GDM1 (cell line): Measurements from ENCODE around the gene AMIGO2.

ENCODE experiments used
- DNase-seq: peaks from one replicate; lab custom pipeline; 2025; lab: John Stamatoyannopoulos, UW

AMIGO2 gene

GRCh38 chr12:47033789-47034555 is 45.8 kb downstream of the AMIGO2 start:
- DNase-seq, result no peak

- no peak for DNase-seq
These were observed 46.7 kb downstream of the AMIGO2 start for GRCh38 chr12:47033081-47033480.

GRCh38 chr12:47032644-47033043 is 47.1 kb downstream of the AMIGO2 start:
- no peak for DNase-seq

- no peak for DNase-seq
These were observed 49.9 kb downstream of the AMIGO2 start for GRCh38 chr12:47029903-47030302.

- no peak for DNase-seq
These were observed 50.6 kb downstream of the AMIGO2 start for GRCh38 chr12:47028981-47029708.

- no peak for DNase-seq
These were observed 51.6 kb downstream of the AMIGO2 start for GRCh38 chr12:47028186-47028585.
